HL-60 (cell line): ENCODE data around the gene SPATA20.

ENCODE experiments used
- DNase-seq, 2 experiments: peaks; one replicate each; pipeline ENCODE4 v3.0.0-alpha.2; 2010 to 2020; ENCODE audit warnings: low read depth in 1 of 2, low spot score in 1 of 2
- H3K27ac ChIP-seq: fragments of 250-450 bp; sonication (Bioruptor Pico); replicated peaks from 2 replicates; pipeline ENCODE4 v1.5.1; 2020; ENCODE audit warnings: mild to moderate bottlenecking, moderate library complexity
- H3K27me3 ChIP-seq: fragments of 250-450 bp; sonication (Bioruptor Pico); 2 replicates; pipeline ENCODE4 v1.5.1; 2021; ENCODE audit warnings: mild to moderate bottlenecking, moderate library complexity; ENCODE audit not compliant: insufficient read depth, poor library complexity, severe bottlenecking
- H3K4me3 ChIP-seq: replicated peaks from 2 replicates; pipeline ENCODE4 v1.5.1; 2011; ENCODE audit warnings: mild to moderate bottlenecking, control low read depth, low read length; ENCODE audit not compliant: insufficient read depth
- CTCF ChIP-seq: IDR thresholded peaks from one replicate; pipeline ENCODE4 v1.5.1; 2011; ENCODE audit warnings: low read length, control low read depth, inconsistent platforms; ENCODE audit not compliant: insufficient read depth
- GABPA ChIP-seq: IDR thresholded peaks from 2 replicates; pipeline ENCODE4 v1.6.1; 2012; ENCODE audit warnings: low read depth
- POLR2AphosphoS5 ChIP-seq: IDR thresholded peaks from 2 replicates; pipeline ENCODE4 v1.6.1; 2012; ENCODE audit warnings: low read depth
- REST ChIP-seq: IDR thresholded peaks from 2 replicates; pipeline ENCODE4 v1.6.1; 2012; ENCODE audit warnings: low read depth; ENCODE audit not compliant: insufficient replicate concordance
- SPI1 ChIP-seq: IDR thresholded peaks from 2 replicates; pipeline ENCODE4 v1.6.1; 2012; ENCODE audit warnings: low read depth, mild to moderate bottlenecking, borderline replicate concordance

SPATA20 gene

GRCh38 chr17:50505591-50506130, 41.3 kb upstream of the SPATA20 start:
- TF ChIP-seq GABPA (no peak), REST (no peak), SPI1 (no peak), POLR2AphosphoS5 (no peak), CTCF (no peak)
- Histone ChIP-seq H3K27me3 (no peaks in the 10 kb centered on the region), H3K27ac (no peak overlapping the region), H3K4me3 (no peak overlapping the region)
- DNase-seq: no peak

GRCh38 chr17:50506298-50506697, 40.7 kb upstream of the SPATA20 start:
- DNase-seq: no peak
- no peak for TF ChIP-seq POLR2AphosphoS5
- TF ChIP-seq REST: no peak
- TF ChIP-seq SPI1: no peak
- no peak for TF ChIP-seq GABPA
- no peak for TF ChIP-seq CTCF
- Histone ChIP-seq H3K27ac (no peak overlapping the region), H3K27me3 (no peaks in the 10 kb centered on the region), H3K4me3 (no peak overlapping the region)

GRCh38 chr17:50507871-50508572, 39.0 kb upstream of the SPATA20 start, which contains the start of gene MYCBPAP:
Gene MYCBPAP, plus strand, starts transcription at chr17:50508439. Its CDS starts 236 bp downstream, at chr17:50508675.
- Histone ChIP-seq H3K27me3 (no peaks in the 10 kb centered on the region), H3K27ac (no peak within 1 kb of the TSS), H3K4me3 (peak within 1 kb of the TSS; percentile 50)
- DNase-seq: peak; percentile 56 to 66
- TF ChIP-seq POLR2AphosphoS5 (no peak), CTCF (no peak), GABPA (no peak), SPI1 (no peak), REST (no peak)
